ENCODE results near the gene RITA1.
"Not testable (repeated sequence)": the region's sequence is repeated elsewhere in the genome, so short reads cannot be mapped to it uniquely, and the experiment has no call there.

Gene RITA1

GRCh38 chr12:113185180-113186032, at the start of gene RITA1, which contains the start of gene DDX54:
TSS of gene RITA1 (plus strand) at chr12:113185721. CDS start at chr12:113186747, 1,026 bp downstream.
TSS of gene DDX54 (minus strand) at chr12:113185478. CDS start at chr12:113185451, 27 bp downstream.
- Histone ChIP-seq H3K4me1 (ENCODE audit: insufficient read depth, low read length) (peaks cover 26% of the 10 kb centered on the region), H3K27ac (ENCODE audit: low read depth, low read length) (peak within 1 kb of the TSS; percentile 96), H3K9ac (ENCODE audit: low read length) (peak within 1 kb of the TSS; percentile 82), H3K9me3 (ENCODE audit: low read length) (no peaks in the 10 kb centered on the region), H3K27me3 (ENCODE audit: control insufficient read depth in 1 of 2, insufficient read depth in 2 of 2, low read length in 2 of 2) (no peaks in the 10 kb centered on the region), H3K4me3 (ENCODE audit: low read depth in 1 of 2, low read length in 2 of 2) (peak within 1 kb of the TSS; percentile 76 to 85), H3K36me3 (ENCODE audit: insufficient read depth, low read length) (peaks cover 6% of the 10 kb centered on the region)

GRCh38 chr12:113136128-113136989, 49.2 kb upstream of the RITA1 start:
- H3K27ac ChIP-seq (ENCODE audit: low read depth, low read length) = no peak overlapping the region
- no peak overlapping the region for H3K9ac ChIP-seq (ENCODE audit: low read length)

GRCh38 chr12:113136990-113137511, 48.5 kb upstream of the RITA1 start:
- Histone ChIP-seq H3K4me1 (ENCODE audit: insufficient read depth, low read length) (no peaks in the 10 kb centered on the region), H3K36me3 (ENCODE audit: insufficient read depth, low read length) (no peaks in the 10 kb centered on the region), H3K27ac (ENCODE audit: low read depth, low read length) (no peak overlapping the region), H3K9me3 (ENCODE audit: low read length) (no peaks in the 10 kb centered on the region), H3K9ac (ENCODE audit: low read length) (no peak overlapping the region), H3K4me3 (ENCODE audit: low read depth in 1 of 2, low read length in 2 of 2) (no peak overlapping the region), H3K27me3 (ENCODE audit: control insufficient read depth in 1 of 2, insufficient read depth in 2 of 2, low read length in 2 of 2) (peaks cover 0 to 28% of the 10 kb centered on the region in 2 donors)

More at GRCh38 chr12:113136128-113136989, 49.2 kb upstream of the RITA1 start:
- Histone ChIP-seq H3K27me3 (ENCODE audit: control insufficient read depth in 1 of 2, insufficient read depth in 2 of 2, low read length in 2 of 2) (peaks cover 0 to 28% of the 10 kb centered on the region in 2 donors), H3K4me3 (ENCODE audit: low read depth in 1 of 2, low read length in 2 of 2) (no peak overlapping the region), H3K9me3 (ENCODE audit: low read length) (no peaks in the 10 kb centered on the region), H3K4me1 (ENCODE audit: insufficient read depth, low read length) (no peaks in the 10 kb centered on the region), H3K36me3 (ENCODE audit: insufficient read depth, low read length) (no peaks in the 10 kb centered on the region)

- H3K27ac ChIP-seq (ENCODE audit: low read depth, low read length) = no peak overlapping the region
- H3K4me3 ChIP-seq (ENCODE audit: low read depth in 1 of 2, low read length in 2 of 2) = no peak overlapping the region
- H3K27me3 ChIP-seq (ENCODE audit: control insufficient read depth in 1 of 2, insufficient read depth in 2 of 2, low read length in 2 of 2) = peaks cover 0 to 28% of the 10 kb centered on the region in 2 donors
- no peaks in the 10 kb centered on the region for H3K9me3 ChIP-seq (ENCODE audit: low read length)
- H3K36me3 ChIP-seq (ENCODE audit: insufficient read depth, low read length) = no peaks in the 10 kb centered on the region
- no peak overlapping the region for H3K9ac ChIP-seq (ENCODE audit: low read length)
- no peaks in the 10 kb centered on the region for H3K4me1 ChIP-seq (ENCODE audit: insufficient read depth, low read length)
Observed at GRCh38 chr12:113137861-113138783, 47.4 kb upstream of the RITA1 start.

- H3K27me3 ChIP-seq (ENCODE audit: control insufficient read depth in 1 of 2, insufficient read depth in 2 of 2, low read length in 2 of 2) = peaks cover 0 to 28% of the 10 kb centered on the region in 2 donors
- no peak overlapping the region for H3K9ac ChIP-seq (ENCODE audit: low read length)
- H3K4me1 ChIP-seq (ENCODE audit: insufficient read depth, low read length) = no peaks in the 10 kb centered on the region
- no peaks in the 10 kb centered on the region for H3K36me3 ChIP-seq (ENCODE audit: insufficient read depth, low read length)
- H3K4me3 ChIP-seq (ENCODE audit: low read depth in 1 of 2, low read length in 2 of 2) = no peak overlapping the region
- H3K27ac ChIP-seq (ENCODE audit: low read depth, low read length) = no peak overlapping the region
- H3K9me3 ChIP-seq (ENCODE audit: low read length) = no peaks in the 10 kb centered on the region
Observed at GRCh38 chr12:113138826-113139225, 46.7 kb upstream of the RITA1 start.

- H3K9ac ChIP-seq (ENCODE audit: low read length) = no peak overlapping the region
- H3K4me1 ChIP-seq (ENCODE audit: insufficient read depth, low read length) = no peaks in the 10 kb centered on the region
- no peak overlapping the region for H3K4me3 ChIP-seq (ENCODE audit: low read depth in 1 of 2, low read length in 2 of 2)
- H3K9me3 ChIP-seq (ENCODE audit: low read length) = no peaks in the 10 kb centered on the region
- no peaks in the 10 kb centered on the region for H3K36me3 ChIP-seq (ENCODE audit: insufficient read depth, low read length)
- peaks cover 0 to 12% of the 10 kb centered on the region in 2 donors for H3K27me3 ChIP-seq (ENCODE audit: control insufficient read depth in 1 of 2, insufficient read depth in 2 of 2, low read length in 2 of 2)
- H3K27ac ChIP-seq (ENCODE audit: low read depth, low read length) = no peak overlapping the region
Observed at GRCh38 chr12:113140706-113141105, 44.8 kb upstream of the RITA1 start.

GRCh38 chr12:113141716-113142115, 43.8 kb upstream of the RITA1 start:
- H3K27ac ChIP-seq (ENCODE audit: low read depth, low read length); H3K27me3 ChIP-seq (ENCODE audit: control insufficient read depth in 1 of 2, insufficient read depth in 2 of 2, low read length in 2 of 2); H3K4me1 ChIP-seq (ENCODE audit: insufficient read depth, low read length); H3K4me3 ChIP-seq (ENCODE audit: low read depth in 1 of 2, low read length in 2 of 2); H3K9me3 ChIP-seq (ENCODE audit: low read length); H3K9ac ChIP-seq (ENCODE audit: low read length); H3K36me3 ChIP-seq (ENCODE audit: insufficient read depth, low read length): not testable (repeated sequence)

- H3K27me3 ChIP-seq (ENCODE audit: control insufficient read depth in 1 of 2, insufficient read depth in 2 of 2, low read length in 2 of 2) = peaks cover 0 to under 1% of the 10 kb centered on the region in 2 donors
- no peak overlapping the region for H3K9ac ChIP-seq (ENCODE audit: low read length)
- no peaks in the 10 kb centered on the region for H3K36me3 ChIP-seq (ENCODE audit: insufficient read depth, low read length)
- no peaks in the 10 kb centered on the region for H3K4me1 ChIP-seq (ENCODE audit: insufficient read depth, low read length)
- no peak overlapping the region for H3K4me3 ChIP-seq (ENCODE audit: low read depth in 1 of 2, low read length in 2 of 2)
- H3K27ac ChIP-seq (ENCODE audit: low read depth, low read length) = no peak overlapping the region
- H3K9me3 ChIP-seq (ENCODE audit: low read length) = no peaks in the 10 kb centered on the region
Observed at GRCh38 chr12:113142173-113142885, 43.2 kb upstream of the RITA1 start.

- Histone ChIP-seq H3K9ac (ENCODE audit: low read length) (no peak overlapping the region), H3K4me1 (ENCODE audit: insufficient read depth, low read length) (no peaks in the 10 kb centered on the region), H3K27me3 (ENCODE audit: control insufficient read depth in 1 of 2, insufficient read depth in 2 of 2, low read length in 2 of 2) (no peaks in the 10 kb centered on the region), H3K4me3 (ENCODE audit: low read depth in 1 of 2, low read length in 2 of 2) (no peak overlapping the region), H3K27ac (ENCODE audit: low read depth, low read length) (no peak overlapping the region), H3K36me3 (ENCODE audit: insufficient read depth, low read length) (no peaks in the 10 kb centered on the region), H3K9me3 (ENCODE audit: low read length) (no peaks in the 10 kb centered on the region)
Observed at GRCh38 chr12:113142886-113143332, 42.6 kb upstream of the RITA1 start.

- Histone ChIP-seq H3K4me1 (ENCODE audit: insufficient read depth, low read length) (no peaks in the 10 kb centered on the region), H3K4me3 (ENCODE audit: low read depth in 1 of 2, low read length in 2 of 2) (no peak overlapping the region), H3K36me3 (ENCODE audit: insufficient read depth, low read length) (no peaks in the 10 kb centered on the region), H3K9ac (ENCODE audit: low read length) (no peak overlapping the region), H3K27ac (ENCODE audit: low read depth, low read length) (no peak overlapping the region), H3K27me3 (ENCODE audit: control insufficient read depth in 1 of 2, insufficient read depth in 2 of 2, low read length in 2 of 2) (no peaks in the 10 kb centered on the region), H3K9me3 (ENCODE audit: low read length) (no peaks in the 10 kb centered on the region)
Observed at GRCh38 chr12:113143959-113144358, 41.6 kb upstream of the RITA1 start.

Measured in muscle layer of colon (tissue), 2 donors.